Measurements from ENCODE around the gene ZBTB8B.

GRCh38 chr1:32491386-32491785 is 26.5 kb downstream of the ZBTB8B start:
- no peak for TF ChIP-seq POLR2AphosphoS5 (IDR thresholded peaks at IDR 0.05; ENCODE audit: low read depth, low read length)
- TF ChIP-seq TAF1 (IDR thresholded peaks at IDR 0.05; ENCODE audit: borderline replicate concordance, insufficient read depth, low read length) = no peak
